ENCODE results near the gene SESTD1. TPM values are rescaled to one million over a fixed set of nuclear protein-coding genes. Genes with fewer than 3 reads are reported as not detected.
A peak's percentile ranks its signal among the peaks of the same experiment; 100 is the strongest.

The SESTD1 gene
- 10 to 100 TPM; 61.5 to 79.3 (median 69.2) TPM for polyA plus RNA-seq (ENCODE audit: insufficient read length in 4 of 4)

- DNase-seq (ENCODE audit: low read depth in 4 of 4, low spot score in 2 of 4) = peak in 1 of 4 donors; percentile 60
These were observed at the start of gene SESTD1 for GRCh38 chr2:179264368-179265081. Gene SESTD1 (minus strand): TSS chr2:179264832. CDS start chr2:179191841, 72,991 bp downstream.

GRCh38 chr2:179313057-179313456 is 48.4 kb upstream of the SESTD1 start:
- DNase-seq (ENCODE audit: low read depth in 4 of 4, low spot score in 2 of 4) = no peak

- peak; percentile 9 to 34 (median 22) for DNase-seq (ENCODE audit: low read depth in 4 of 4, low spot score in 2 of 4)
These were observed 46.5 kb upstream of the SESTD1 start for GRCh38 chr2:179311101-179311500.

- no peak for DNase-seq (ENCODE audit: low read depth in 4 of 4, low spot score in 2 of 4)
These were observed 43.2 kb upstream of the SESTD1 start for GRCh38 chr2:179307616-179308371.

- no peak for DNase-seq (ENCODE audit: low read depth in 4 of 4, low spot score in 2 of 4)
These were observed 40.5 kb upstream of the SESTD1 start for GRCh38 chr2:179305125-179305524.

GRCh38 chr2:179304424-179304823 is 39.8 kb upstream of the SESTD1 start:
- DNase-seq (ENCODE audit: low read depth in 4 of 4, low spot score in 2 of 4) = no peak

GRCh38 chr2:179302764-179303571 is 38.3 kb upstream of the SESTD1 start:
- no peak for DNase-seq (ENCODE audit: low read depth in 4 of 4, low spot score in 2 of 4)

- no peak for DNase-seq (ENCODE audit: low read depth in 4 of 4, low spot score in 2 of 4)
These were observed 37.5 kb upstream of the SESTD1 start for GRCh38 chr2:179302149-179302548.

- no peak for DNase-seq (ENCODE audit: low read depth in 4 of 4, low spot score in 2 of 4)
These were observed 34.0 kb upstream of the SESTD1 start for GRCh38 chr2:179298666-179299065.

- no peak for DNase-seq (ENCODE audit: low read depth in 4 of 4, low spot score in 2 of 4)
These were observed 33.3 kb upstream of the SESTD1 start for GRCh38 chr2:179297927-179298326.

- DNase-seq (ENCODE audit: low read depth in 4 of 4, low spot score in 2 of 4) = no peak
These were observed 25.7 kb upstream of the SESTD1 start for GRCh38 chr2:179290329-179290728.

- no peak for DNase-seq (ENCODE audit: low read depth in 4 of 4, low spot score in 2 of 4)
These were observed 20.4 kb upstream of the SESTD1 start for GRCh38 chr2:179285060-179285459.

- no peak for DNase-seq (ENCODE audit: low read depth in 4 of 4, low spot score in 2 of 4)
These were observed 13.0 kb upstream of the SESTD1 start for GRCh38 chr2:179277429-179278196.

- no peak for DNase-seq (ENCODE audit: low read depth in 4 of 4, low spot score in 2 of 4)
These were observed 10.8 kb upstream of the SESTD1 start for GRCh38 chr2:179275253-179276012.

- DNase-seq (ENCODE audit: low read depth in 4 of 4, low spot score in 2 of 4) = no peak
These were observed 10.1 kb upstream of the SESTD1 start for GRCh38 chr2:179274749-179275148.

- no peak for DNase-seq (ENCODE audit: low read depth in 4 of 4, low spot score in 2 of 4)
These were observed 8.9 kb upstream of the SESTD1 start for GRCh38 chr2:179273461-179273962.

GRCh38 chr2:179272406-179273192 is 8.0 kb upstream of the SESTD1 start:
- no peak for DNase-seq (ENCODE audit: low read depth in 4 of 4, low spot score in 2 of 4)

GRCh38 chr2:179270689-179271088 is 6.1 kb upstream of the SESTD1 start:
- no peak for DNase-seq (ENCODE audit: low read depth in 4 of 4, low spot score in 2 of 4)

All from left renal cortex interstitium (tissue), 4 donors.